GM13976 (cell line): ENCODE data around the gene AMTN.

Experiments used
- DNase-seq: peaks from one replicate; pipeline ENCODE4 v3.0.0; 2012; ENCODE audit warnings: low spot score
- CTCF ChIP-seq: IDR thresholded peaks from 2 replicates; pipeline ENCODE4 v1.5.1; 2012; ENCODE audit warnings: borderline replicate concordance, mild to moderate bottlenecking; ENCODE audit not compliant: insufficient read depth; ENCODE audit errors: extremely low read depth, missing control alignments, control extremely low read depth
- in situ Hi-C: fragments of 300-500 bp; cut with MboI; formaldehyde crosslinking; loops from one replicate; pipeline ENCODE4 v1.12.0; 2022; ENCODE audit warnings: low sequenced_read_pairs, mixed read lengths, inconsistent platforms; ENCODE audit not compliant: unreplicated experiment

AMTN gene

GRCh38 chr4:70575964-70576363 lies 57.6 kb downstream of the AMTN start:
- TF ChIP-seq CTCF: no peak
- no peak for DNase-seq
- in situ Hi-C loops: no loop called here

GRCh38 chr4:70577220-70577927 lies 59.0 kb downstream of the AMTN start:
- no peak for TF ChIP-seq CTCF
- in situ Hi-C loops: no loop called here
- no peak for DNase-seq

- in situ Hi-C loops: no loop called here
- no peak for DNase-seq
These were observed 63.6 kb downstream of the AMTN start for GRCh38 chr4:70581980-70582379.

More at GRCh38 chr4:70581980-70582379, 63.6 kb downstream of the AMTN start:
- no peak for TF ChIP-seq CTCF
